Neutrophil (primary cell): ENCODE measurements around the gene ARHGAP8.

ENCODE experiments used
- H3K27ac ChIP-seq: fragments of 200-600 bp; sonication (generic); 2 replicates; pipeline ENCODE4 v1.5.1; 2016; ENCODE audit warnings: mild to moderate bottlenecking, moderate library complexity
- H3K27me3 ChIP-seq: fragments of 200-600 bp; sonication (generic); 2 replicates; pipeline ENCODE4 v1.6.0; 2016; ENCODE audit warnings: mild to moderate bottlenecking
- H3K36me3 ChIP-seq: fragments of 200-600 bp; sonication (generic); 2 replicates; pipeline ENCODE4 v1.5.1; 2017
- H3K4me1 ChIP-seq, 2 experiments: fragments of 200-600 bp in 1 of 2; sonication (generic) in 1 of 2; 1 replicate in 1 of 2; 2 replicates in 1 of 2; pipeline versions ENCODE4 v1.5.1 to v1.6.1; 2013 to 2016; ENCODE audit warnings: low read depth in 1 of 2, low read length in 1 of 2, mild to moderate bottlenecking in 1 of 2, moderate library complexity in 1 of 2; ENCODE audit not compliant: control insufficient read depth in 1 of 2, insufficient read depth in 1 of 2
- H3K4me3 ChIP-seq, 2 experiments: fragments of 200-600 bp in 1 of 2; sonication (generic) in 1 of 2; 1 replicate in 1 of 2; 2 replicates in 1 of 2; pipeline ENCODE4 v1.5.1; 2013 to 2016; ENCODE audit warnings: low read depth in 1 of 2, low read length in 1 of 2, mild to moderate bottlenecking in 1 of 2, moderate library complexity in 1 of 2
- H3K9me3 ChIP-seq: fragments of 200-600 bp; sonication (generic); 2 replicates; pipeline ENCODE4 v1.5.1; 2016
- CTCF ChIP-seq: fragments of 200-600 bp; sonication (generic); IDR thresholded peaks from 2 replicates; pipeline ENCODE4 v1.5.1; 2016; ENCODE audit warnings: antibody characterized with exemption

The ARHGAP8 gene

GRCh38 chr22:44777364-44777755 lies 25.0 kb downstream of the ARHGAP8 start:
- Histone ChIP-seq H3K27me3 (no peaks in the 10 kb centered on the region), H3K4me3 (no peak overlapping the region)
- no peak for TF ChIP-seq CTCF

GRCh38 chr22:44780876-44781449 lies 28.6 kb downstream of the ARHGAP8 start:
- Histone ChIP-seq H3K4me1 (no peaks in the 10 kb centered on the region), H3K27me3 (no peaks in the 10 kb centered on the region), H3K4me3 (no peak overlapping the region), H3K9me3 (no peaks in the 10 kb centered on the region), H3K36me3 (no peaks in the 10 kb centered on the region), H3K27ac (no peak overlapping the region)
- no peak for TF ChIP-seq CTCF

More at GRCh38 chr22:44777364-44777755, 25.0 kb downstream of the ARHGAP8 start:
- H3K4me1 ChIP-seq: no peaks in the 10 kb centered on the region
- no peak overlapping the region for H3K27ac ChIP-seq
- peaks cover 5% of the 10 kb centered on the region for H3K9me3 ChIP-seq
- no peaks in the 10 kb centered on the region for H3K36me3 ChIP-seq

- Histone ChIP-seq H3K4me3 (no peak overlapping the region), H3K4me1 (no peaks in the 10 kb centered on the region), H3K27me3 (no peaks in the 10 kb centered on the region), H3K36me3 (no peaks in the 10 kb centered on the region), H3K9me3 (no peaks in the 10 kb centered on the region), H3K27ac (no peak overlapping the region)
- TF ChIP-seq CTCF: no peak
Measured at GRCh38 chr22:44782363-44782963, 30.1 kb downstream of the ARHGAP8 start.

- TF ChIP-seq CTCF: no peak
- H3K27ac ChIP-seq: no peak overlapping the region
- H3K4me1 ChIP-seq: no peaks in the 10 kb centered on the region
- H3K4me3 ChIP-seq: no peak overlapping the region
- no peaks in the 10 kb centered on the region for H3K36me3 ChIP-seq
- H3K9me3 ChIP-seq: no peaks in the 10 kb centered on the region
- no peaks in the 10 kb centered on the region for H3K27me3 ChIP-seq
Measured at GRCh38 chr22:44783091-44783490, 30.7 kb downstream of the ARHGAP8 start.

GRCh38 chr22:44783581-44783980 lies 31.2 kb downstream of the ARHGAP8 start:
- no peak for TF ChIP-seq CTCF
- Histone ChIP-seq H3K4me3 (no peak overlapping the region), H3K4me1 (no peaks in the 10 kb centered on the region), H3K27ac (no peak overlapping the region), H3K36me3 (no peaks in the 10 kb centered on the region), H3K9me3 (no peaks in the 10 kb centered on the region), H3K27me3 (no peaks in the 10 kb centered on the region)
